Measurements from ENCODE around the gene TTF1. TPM values are rescaled to one million over a fixed set of nuclear protein-coding genes. Genes with fewer than 3 reads are reported as not detected.

Gene TTF1
- total RNA-seq, 4 donors from 2014 or later: 11.9 to 18.2 (median 12.8) TPM

DNA sequence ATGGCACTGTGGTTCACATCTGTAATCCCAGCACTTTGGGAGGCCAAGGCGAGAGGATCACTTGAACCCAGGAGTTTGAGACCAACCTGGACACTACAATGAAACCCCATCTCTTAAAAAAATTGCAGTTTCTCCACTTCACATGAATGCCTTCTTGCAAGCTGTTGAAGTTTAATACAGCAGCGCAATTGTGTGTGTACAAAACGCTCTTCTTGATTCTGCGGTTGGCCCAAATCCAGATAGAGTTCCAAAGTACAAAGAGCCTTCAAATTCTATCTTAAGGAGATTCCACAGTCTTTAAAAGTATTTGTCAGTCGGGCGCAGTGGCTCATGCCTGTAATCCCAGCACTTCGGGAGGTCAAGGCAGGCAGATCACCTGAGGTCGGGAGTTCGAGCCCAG is 42.6 kb downstream of the TTF1 start:
- Histone ChIP-seq H3K36me3 (no peaks in the 10 kb centered on the region), H3K27me3 (no peaks in the 10 kb centered on the region), H3K27ac (no peak overlapping the region), H3K4me3 (no peak overlapping the region), H3K4me1 (no peaks in the 10 kb centered on the region), H3K9me3 (no peaks in the 10 kb centered on the region)
- DNase-seq (no peak), ATAC-seq (no peak)
- TF ChIP-seq, protein P1, sequence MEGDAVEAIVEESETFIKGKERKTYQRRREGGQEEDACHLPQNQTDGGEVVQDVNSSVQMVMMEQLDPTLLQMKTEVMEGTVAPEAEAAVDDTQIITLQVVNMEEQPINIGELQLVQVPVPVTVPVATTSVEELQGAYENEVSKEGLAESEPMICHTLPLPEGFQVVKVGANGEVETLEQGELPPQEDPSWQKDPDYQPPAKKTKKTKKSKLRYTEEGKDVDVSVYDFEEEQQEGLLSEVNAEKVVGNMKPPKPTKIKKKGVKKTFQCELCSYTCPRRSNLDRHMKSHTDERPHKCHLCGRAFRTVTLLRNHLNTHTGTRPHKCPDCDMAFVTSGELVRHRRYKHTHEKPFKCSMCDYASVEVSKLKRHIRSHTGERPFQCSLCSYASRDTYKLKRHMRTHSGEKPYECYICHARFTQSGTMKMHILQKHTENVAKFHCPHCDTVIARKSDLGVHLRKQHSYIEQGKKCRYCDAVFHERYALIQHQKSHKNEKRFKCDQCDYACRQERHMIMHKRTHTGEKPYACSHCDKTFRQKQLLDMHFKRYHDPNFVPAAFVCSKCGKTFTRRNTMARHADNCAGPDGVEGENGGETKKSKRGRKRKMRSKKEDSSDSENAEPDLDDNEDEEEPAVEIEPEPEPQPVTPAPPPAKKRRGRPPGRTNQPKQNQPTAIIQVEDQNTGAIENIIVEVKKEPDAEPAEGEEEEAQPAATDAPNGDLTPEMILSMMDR (IDR thresholded peaks at IDR 0.05 in 4 of 5, conservative IDR thresholded peaks at IDR 0.05 in 1 of 5): no peak
- TF ChIP-seq POLR2A (IDR thresholded peaks at IDR 0.05): no peak
- in situ Hi-C loops (cut with MboI; ENCODE audit: low sequenced_read_pairs in 4 of 4): no loop called here
- intact Hi-C loops (cut with DNase I; ENCODE audit: low total_unique reads): no loop called here

DNA sequence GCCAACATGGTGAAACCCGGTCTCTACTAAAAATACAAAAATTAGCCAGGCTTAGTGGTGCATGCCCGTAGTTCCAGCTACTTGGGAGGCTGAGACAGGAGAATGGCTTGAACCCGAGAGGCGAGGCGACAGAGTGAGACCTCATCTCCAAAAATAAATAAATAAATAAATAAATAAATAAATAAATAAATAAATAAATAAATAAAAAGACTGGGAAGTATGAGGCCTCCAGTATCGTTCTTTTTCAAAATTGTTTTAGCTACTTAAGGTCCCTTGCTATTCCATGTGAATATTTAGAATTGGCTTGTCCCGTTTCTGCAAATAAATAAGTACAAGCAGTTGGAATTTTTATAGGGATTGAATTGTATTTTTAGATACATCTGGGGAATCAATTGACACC is 48.9 kb downstream of the TTF1 start:
- Histone ChIP-seq H3K27me3 (no peaks in the 10 kb centered on the region), H3K4me3 (no peak overlapping the region), H3K27ac (no peak overlapping the region), H3K9me3 (no peaks in the 10 kb centered on the region), H3K4me1 (peaks cover 13 to 15% of the 10 kb centered on the region in 2 donors), H3K36me3 (peaks cover 0 to 5% of the 10 kb centered on the region in 2 donors)
- no peak for TF ChIP-seq POLR2A (IDR thresholded peaks at IDR 0.05)
- no peak for DNase-seq
- no peak for ATAC-seq
- in situ Hi-C loops (cut with MboI; ENCODE audit: low sequenced_read_pairs in 4 of 4): no loop called here
- intact Hi-C loops (cut with DNase I; ENCODE audit: low total_unique reads): no loop called here

DNA sequence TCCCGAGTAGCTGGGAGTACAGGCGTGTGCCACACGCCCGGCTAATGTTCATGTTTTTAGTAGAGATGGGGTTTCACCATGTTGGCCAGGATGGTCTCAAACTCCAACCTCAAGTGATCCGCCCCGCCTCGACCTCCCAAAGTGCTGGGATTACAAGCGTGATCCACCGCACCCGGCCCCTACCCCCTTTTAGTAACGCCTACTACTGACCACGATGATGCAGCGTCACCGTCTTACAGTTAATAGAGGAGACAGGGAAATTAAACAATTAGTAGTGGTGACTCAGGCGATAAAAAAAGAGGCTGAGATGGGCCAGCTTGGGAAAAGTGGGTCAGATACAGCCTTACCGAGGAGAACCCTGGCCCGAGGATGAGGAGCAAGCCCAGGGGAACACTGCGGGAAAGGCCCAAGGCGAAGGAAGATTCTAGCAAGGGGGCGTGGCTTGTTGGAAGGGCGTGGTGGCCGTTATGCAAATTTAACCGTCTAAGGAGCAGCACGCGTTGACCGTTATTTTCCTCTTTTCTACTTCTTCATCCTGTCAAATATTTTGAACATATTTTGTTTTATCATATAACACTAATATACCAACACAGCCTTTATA is 50.2 kb downstream of the TTF1 start:
- H3K4me3 ChIP-seq: no peak overlapping the region
- H3K27me3 ChIP-seq: no peaks in the 10 kb centered on the region
- ATAC-seq: no peak
- TF ChIP-seq, protein P1 (IDR thresholded peaks at IDR 0.05 in 4 of 5, conservative IDR thresholded peaks at IDR 0.05 in 1 of 5): no peak
- TF ChIP-seq POLR2A (IDR thresholded peaks at IDR 0.05): no peak
- H3K27ac ChIP-seq: no peak overlapping the region
- in situ Hi-C loops (cut with MboI; ENCODE audit: low sequenced_read_pairs in 4 of 4) (no loop called here), intact Hi-C loops (cut with DNase I; ENCODE audit: low total_unique reads) (no loop called here)
- no peaks in the 10 kb centered on the region for H3K9me3 ChIP-seq
- peaks cover 20 to 21% of the 10 kb centered on the region in 2 donors for H3K4me1 ChIP-seq
- no peak for DNase-seq
- H3K36me3 ChIP-seq: peaks cover 0 to 19% of the 10 kb centered on the region in 2 donors

DNA sequence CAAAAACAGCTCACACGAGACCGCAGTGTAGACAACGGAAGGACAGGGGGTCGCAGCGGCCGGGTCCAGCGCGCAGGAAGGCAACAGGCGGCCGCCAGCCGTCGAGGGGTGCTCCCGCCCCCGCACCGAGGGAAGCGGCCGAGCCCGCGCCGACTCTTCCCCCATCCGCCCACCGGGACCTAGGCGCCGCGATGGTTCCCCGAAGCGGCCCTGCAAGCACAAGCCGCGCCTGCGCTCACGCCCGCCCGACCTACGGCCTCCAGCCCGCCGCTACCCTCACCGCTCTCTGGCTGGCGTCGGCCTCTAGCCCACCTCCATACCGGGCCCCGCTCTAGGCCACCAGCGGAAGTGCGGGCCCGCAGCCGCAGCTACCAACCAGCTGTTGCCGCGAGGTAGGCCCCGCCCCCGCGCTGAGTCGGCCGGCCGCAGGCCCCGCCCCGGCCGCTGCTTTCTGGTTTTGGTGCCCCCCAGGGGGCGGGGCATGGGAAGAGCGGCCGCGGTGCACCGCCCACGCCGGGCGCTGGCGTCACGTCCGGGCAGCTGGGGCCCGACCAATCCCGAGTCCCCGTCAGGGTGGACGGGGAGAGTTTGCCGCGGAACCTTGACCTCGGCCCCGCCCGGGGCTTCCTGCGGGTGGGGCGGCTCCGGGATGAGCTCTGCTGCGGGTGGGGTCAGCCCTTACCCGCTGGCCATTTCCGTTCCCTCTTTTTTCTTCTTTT is 51.8 kb downstream of the TTF1 start, which contains the start of gene SETX:
TSS of gene SETX (minus strand) at position 350 of the 719 bp plus-strand sequence. CDS start 5,558 bp downstream, outside the sequence.
- peaks cover 28 to 32% of the 10 kb centered on the region in 2 donors for H3K4me1 ChIP-seq
- intact Hi-C loops (cut with DNase I; ENCODE audit: low total_unique reads): loop anchor here (1.0 kb wide), 1 partner anchor 52 kb away; the partner anchor contains the start of gene TTF1
- in situ Hi-C loops (cut with MboI; ENCODE audit: low sequenced_read_pairs in 4 of 4): no loop called here

More for the DNA sequence above, 51.8 kb downstream of the TTF1 start, which contains the start of gene SETX:
- Histone ChIP-seq H3K4me3 (peak within 1 kb of the TSS; percentile 87 to 98 (median 95)), H3K36me3 (peaks cover 0 to 35% of the 10 kb centered on the region in 2 donors), H3K27me3 (no peaks in the 10 kb centered on the region), H3K27ac (peak within 1 kb of the TSS; percentile 83 to 97 (median 93)), H3K9me3 (no peaks in the 10 kb centered on the region)
- DNase-seq: peak; percentile 91 to 96
- TF ChIP-seq, protein P1 (IDR thresholded peaks at IDR 0.05 in 4 of 5, conservative IDR thresholded peaks at IDR 0.05 in 1 of 5): no peak
- peak; percentile 97 for TF ChIP-seq POLR2A (IDR thresholded peaks at IDR 0.05)
- ATAC-seq: peak; percentile 91 to 94

Measured in gastrocnemius medialis (tissue), 4 donors.